SK-MEL-5 (cell line): ENCODE results near the gene PAIP2B. TPM values are rescaled to one million over a fixed set of nuclear protein-coding genes. Genes with fewer than 3 reads are reported as not detected.
"Not testable (repeated sequence)": the region's sequence is repeated elsewhere in the genome, so short reads cannot be mapped to it uniquely, and the experiment has no call there.

ENCODE experiments used
- DNase-seq: peaks from one replicate; pipeline ENCODE4 v3.0.0-alpha.2; 2016; ENCODE audit warnings: low read depth, low spot score
- in situ Hi-C: cut with HindIII; loops from 2 replicates; pipeline ENCODE4 v1.10.0; 2016; ENCODE audit warnings: low sequenced_read_pairs, high pct_unique_total_duplicates, low pct_unique_long_range_greater_than_20kb
- total RNA-seq: library from RNA; depleted of rRNA; stranded (reverse); fragments of >200 nt; shearing (Covaris generic); gene quantifications from 2 replicates; pipeline ENCODE4 v1.2.3, GENCODE V29; 2014

PAIP2B gene
- total RNA-seq, 1 experiment from 2014 or later, result 1.0 TPM

DNA sequence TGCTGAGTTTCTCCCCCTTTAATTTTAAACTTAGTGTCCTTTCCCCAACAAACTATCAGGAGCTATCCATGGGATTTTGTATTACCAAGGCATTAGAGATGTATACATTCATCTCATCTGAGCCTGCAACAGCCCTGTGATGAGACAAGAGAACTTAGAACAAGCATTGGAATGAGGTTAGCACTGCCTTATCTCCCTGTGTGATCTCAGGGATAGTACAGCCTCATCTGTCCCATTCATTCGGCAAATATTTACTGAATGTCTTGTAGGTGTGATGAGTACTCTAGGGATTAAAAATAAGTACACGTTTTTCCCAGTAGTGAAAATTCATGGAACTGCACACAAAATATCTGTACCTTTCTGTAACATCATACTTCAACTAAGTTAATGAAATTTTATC lies 45.6 kb downstream of the PAIP2B start:
- DNase-seq, result no peak
- in situ Hi-C loops, result no loop called here

DNA sequence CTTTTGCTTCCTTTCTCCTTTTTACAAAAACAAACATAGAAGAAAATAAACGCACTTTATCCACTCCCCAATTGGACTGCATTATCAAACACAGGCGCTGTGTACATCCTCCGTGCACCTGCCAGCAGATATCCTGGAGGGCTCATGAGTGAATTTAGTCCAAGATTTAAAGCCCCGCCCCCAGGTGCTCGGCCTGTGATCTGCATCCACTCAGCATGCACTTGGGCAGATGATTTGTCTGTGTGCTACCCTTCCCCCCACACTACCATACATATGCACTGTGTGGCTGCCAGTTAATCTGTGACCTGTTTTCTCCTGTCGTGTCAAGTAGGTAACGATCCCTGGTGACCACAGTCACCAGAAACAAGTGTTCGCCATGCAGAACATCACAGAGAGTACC lies 48.1 kb downstream of the PAIP2B start:
- in situ Hi-C loops, result not testable (repeated sequence)

GRCh38 chr2:71174207-71174606 lies 52.7 kb downstream of the PAIP2B start:
- in situ Hi-C loops, result no loop called here
- no peak for DNase-seq

More for the DNA sequence above, 48.1 kb downstream of the PAIP2B start:
- not testable (repeated sequence) for DNase-seq

DNA sequence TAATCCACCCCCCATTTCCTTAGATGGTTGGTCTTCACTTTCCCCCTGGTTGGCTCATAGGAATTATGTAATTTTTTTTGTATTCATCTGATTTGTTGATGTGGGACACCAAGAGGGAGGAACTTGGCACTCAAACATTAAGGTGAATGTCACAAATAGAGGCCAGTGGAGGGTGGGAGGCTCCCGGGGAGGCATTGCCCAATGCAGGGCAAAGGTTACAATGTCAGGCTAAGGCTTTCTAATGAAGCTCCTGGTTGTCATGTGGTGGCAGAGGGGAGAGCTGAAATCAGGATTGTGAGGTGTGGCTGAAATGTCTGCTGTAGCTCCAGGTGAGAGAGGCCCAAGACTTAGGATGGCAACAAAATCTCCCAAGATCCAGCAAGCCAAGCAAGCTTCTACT lies 53.8 kb downstream of the PAIP2B start:
- DNase-seq, result no peak
- in situ Hi-C loops, result no loop called here

GRCh38 chr2:71166812-71167211 lies 60.1 kb downstream of the PAIP2B start:
- no peak for DNase-seq
- in situ Hi-C loops, result no loop called here

DNA sequence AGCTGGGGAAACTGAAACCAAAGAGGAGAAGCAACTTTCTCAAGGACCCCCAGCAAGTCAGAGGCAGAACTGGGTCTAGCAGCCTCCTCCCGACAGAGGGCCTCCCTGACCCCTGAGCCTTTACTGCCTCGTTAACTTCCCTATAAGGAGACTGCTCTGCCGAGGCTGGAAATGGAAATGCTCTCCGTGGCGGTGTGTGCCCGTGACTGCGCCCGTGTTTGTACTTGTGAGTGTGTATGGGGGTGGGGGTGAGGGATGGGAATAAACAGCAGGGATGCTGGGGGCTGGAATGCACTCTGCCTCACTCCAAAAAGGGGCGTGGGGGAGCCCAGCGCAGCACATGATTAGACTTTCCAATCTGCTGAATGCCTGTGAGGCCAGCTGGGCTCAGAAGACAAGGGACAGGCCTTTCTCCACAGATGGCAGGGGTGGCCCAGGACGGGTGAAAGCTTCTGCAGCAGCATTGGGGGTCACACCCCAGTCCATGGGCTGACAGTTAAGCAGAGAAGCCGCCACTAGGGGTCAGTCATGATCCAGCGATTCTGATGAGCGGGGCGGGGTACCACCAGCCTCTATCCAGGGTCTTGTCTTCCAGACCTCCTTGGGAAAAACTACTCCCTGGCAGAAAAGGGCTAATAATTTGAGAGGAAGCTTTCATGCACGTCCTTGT lies 69.6 kb downstream of the PAIP2B start:
- in situ Hi-C loops, result no loop called here
- DNase-seq, result peak; percentile 78

GRCh38 chr2:71156573-71156972 lies 70.3 kb downstream of the PAIP2B start:
- in situ Hi-C loops, result no loop called here
- no peak for DNase-seq

GRCh38 chr2:71155846-71156245 lies 71.1 kb downstream of the PAIP2B start:
- no peak for DNase-seq
- in situ Hi-C loops, result no loop called here

DNA sequence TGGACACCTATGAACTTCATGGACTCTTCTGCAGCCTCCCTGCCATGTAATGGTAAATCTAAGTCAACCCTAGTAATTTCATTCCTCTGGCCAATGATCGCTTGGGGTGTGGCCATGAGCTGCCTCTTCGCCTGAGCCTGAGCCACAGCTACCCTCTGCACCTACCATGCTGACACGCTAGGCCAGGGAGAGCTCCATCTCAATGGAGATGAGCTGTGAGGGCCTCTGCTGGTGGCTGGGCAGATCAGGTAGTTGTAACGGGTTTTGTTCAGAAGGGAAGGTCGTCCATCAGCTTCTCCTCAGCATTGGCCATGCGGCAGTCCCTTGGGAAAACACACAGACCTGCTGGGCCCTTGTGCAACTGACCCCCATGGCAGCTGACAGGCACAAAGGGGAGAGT lies 72.1 kb downstream of the PAIP2B start:
- in situ Hi-C loops, result no loop called here
- DNase-seq, result peak; percentile 86

DNA sequence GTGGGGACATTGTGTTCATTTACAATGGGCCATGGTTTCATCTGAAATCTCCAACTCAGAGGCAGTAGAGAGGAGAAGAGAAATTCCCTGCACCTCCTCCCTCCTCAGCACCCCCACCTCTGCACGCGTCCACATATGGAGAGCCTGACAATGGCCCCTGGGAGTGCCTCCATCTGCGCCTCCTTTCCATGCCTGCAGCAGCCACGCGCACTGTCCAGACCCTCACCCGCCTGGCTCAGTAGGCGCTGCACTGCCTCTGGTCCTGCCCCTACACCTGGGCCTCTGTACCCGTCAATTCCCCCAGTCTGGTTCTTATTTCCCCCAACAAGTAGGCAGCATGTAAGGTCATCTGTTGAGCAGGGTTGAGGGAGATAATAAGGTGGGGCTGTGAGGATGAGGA lies 72.6 kb downstream of the PAIP2B start:
- in situ Hi-C loops, result no loop called here
- no peak for DNase-seq

DNA sequence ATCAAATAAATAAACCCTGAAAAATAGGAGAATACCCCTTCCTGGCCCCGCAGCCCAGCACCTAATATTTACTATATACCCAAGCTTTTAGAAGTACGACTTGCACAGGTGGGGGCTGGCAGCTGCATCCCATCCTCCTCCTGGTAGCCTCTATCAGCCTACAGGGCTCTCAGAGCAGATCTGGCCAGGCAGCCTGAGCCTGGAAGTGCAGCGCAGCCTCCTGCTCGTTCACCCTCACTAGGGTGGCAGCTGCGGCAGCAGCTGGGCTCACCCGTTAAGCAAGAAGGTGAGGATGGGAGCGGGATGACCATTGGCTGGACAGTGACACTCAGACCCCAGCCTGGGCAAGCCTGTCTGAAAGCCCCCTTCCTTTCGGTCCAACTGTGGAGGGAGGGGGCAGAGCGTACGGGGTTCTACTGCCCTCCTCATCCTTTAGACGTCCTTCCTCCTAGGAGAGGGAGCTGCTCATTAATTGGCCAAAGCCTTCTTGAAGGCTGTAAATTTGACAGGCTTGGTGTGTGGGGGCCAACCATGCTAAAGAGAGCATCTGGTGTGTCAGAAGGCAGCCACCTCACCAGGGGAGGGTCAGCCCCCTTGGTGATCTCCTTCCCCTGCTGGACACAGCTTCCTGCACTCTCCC lies 73.2 kb downstream of the PAIP2B start:
- no peak for DNase-seq
- in situ Hi-C loops, result no loop called here

DNA sequence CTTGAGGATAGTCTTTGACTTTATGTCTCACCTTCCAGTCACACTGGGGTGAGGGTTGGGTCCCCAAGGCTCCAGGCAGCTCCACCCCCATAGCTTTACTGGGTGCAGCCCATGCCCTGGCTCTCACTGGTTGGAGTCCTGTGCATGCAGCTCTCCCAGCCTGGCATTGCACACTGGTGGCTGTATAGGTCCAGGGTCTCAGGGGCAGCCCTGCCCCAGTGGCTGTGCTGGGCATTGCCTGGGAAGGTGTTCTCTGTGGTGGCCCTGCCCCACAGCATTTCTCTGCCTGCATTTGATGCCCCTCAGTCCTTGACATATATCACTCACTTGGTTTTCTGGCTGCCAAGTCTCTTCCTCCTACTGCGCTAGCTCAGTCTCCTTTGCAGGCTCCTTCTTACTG lies 75.3 kb downstream of the PAIP2B start:
- in situ Hi-C loops, result no loop called here
- DNase-seq, result no peak

- no peak for DNase-seq
- in situ Hi-C loops, result no loop called here
These were observed 76.7 kb downstream of the PAIP2B start for GRCh38 chr2:71150082-71150816.

DNA sequence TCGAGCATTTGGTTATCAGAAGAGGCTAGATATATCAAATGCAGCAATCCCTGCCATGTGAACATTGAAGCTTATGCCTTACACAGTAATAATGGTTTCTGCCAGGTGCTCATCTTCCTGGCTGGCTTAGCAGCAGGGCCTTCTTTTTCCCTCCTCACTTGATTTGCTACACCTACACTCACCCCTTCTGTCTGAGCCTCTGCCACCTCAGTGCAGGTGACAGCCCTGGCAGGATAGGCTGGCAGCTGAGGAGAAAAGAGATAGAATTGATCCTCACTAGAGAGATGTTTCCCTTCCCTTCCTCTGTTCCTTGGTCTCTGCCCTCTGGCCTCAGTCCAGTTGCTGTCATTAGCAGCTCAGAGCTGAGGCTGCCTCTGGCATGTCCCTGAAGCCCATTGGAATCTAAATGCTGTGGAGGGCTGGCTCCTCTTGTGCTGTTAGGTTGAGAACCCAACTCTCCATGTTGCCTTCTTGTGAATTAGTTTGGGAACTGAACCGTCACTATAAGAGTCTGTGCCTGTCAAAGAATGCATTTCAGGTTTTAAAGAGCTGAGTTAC lies 78.3 kb downstream of the PAIP2B start:
- in situ Hi-C loops, result no loop called here
- no peak for DNase-seq

- in situ Hi-C loops, result no loop called here
- DNase-seq, result no peak
These were observed 83.1 kb downstream of the PAIP2B start for GRCh38 chr2:71143782-71144181.

DNA sequence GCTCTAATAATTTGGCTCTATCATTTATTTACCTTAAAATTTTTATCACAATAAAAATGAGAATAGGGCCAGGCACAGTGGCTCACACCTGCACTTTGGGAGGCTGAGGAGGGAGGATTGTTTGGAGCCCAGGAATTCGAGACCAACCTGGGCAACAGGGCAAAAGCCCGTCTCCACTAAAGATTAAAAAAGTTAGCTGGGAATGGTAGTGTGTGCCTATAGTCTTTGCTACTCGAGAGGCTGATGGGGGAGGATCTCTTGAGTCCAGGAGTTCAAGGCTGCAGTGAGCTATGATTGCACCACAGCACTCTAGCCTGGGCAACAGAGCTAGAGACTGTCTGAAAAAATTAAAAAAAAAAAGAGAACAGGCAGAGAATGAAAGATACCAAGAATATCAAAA lies 90.7 kb downstream of the PAIP2B start:
- in situ Hi-C loops, result no loop called here

GRCh38 chr2:71133603-71134002 lies 93.3 kb downstream of the PAIP2B start:
- in situ Hi-C loops, result no loop called here
- DNase-seq, result no peak

More for the DNA sequence above, 90.7 kb downstream of the PAIP2B start:
- DNase-seq, result no peak
